NCI-H128 (cell line): ENCODE results near the gene SPG11.
"Not testable (repeated sequence)": the region's sequence is repeated elsewhere in the genome, so short reads cannot be mapped to it uniquely, and the experiment has no call there.

Experiments used
- DNase-seq: peaks from one replicate; lab custom pipeline; 2025; ENCODE audit not compliant: unreplicated experiment; lab: John Stamatoyannopoulos, UW

The SPG11 gene

DNA sequence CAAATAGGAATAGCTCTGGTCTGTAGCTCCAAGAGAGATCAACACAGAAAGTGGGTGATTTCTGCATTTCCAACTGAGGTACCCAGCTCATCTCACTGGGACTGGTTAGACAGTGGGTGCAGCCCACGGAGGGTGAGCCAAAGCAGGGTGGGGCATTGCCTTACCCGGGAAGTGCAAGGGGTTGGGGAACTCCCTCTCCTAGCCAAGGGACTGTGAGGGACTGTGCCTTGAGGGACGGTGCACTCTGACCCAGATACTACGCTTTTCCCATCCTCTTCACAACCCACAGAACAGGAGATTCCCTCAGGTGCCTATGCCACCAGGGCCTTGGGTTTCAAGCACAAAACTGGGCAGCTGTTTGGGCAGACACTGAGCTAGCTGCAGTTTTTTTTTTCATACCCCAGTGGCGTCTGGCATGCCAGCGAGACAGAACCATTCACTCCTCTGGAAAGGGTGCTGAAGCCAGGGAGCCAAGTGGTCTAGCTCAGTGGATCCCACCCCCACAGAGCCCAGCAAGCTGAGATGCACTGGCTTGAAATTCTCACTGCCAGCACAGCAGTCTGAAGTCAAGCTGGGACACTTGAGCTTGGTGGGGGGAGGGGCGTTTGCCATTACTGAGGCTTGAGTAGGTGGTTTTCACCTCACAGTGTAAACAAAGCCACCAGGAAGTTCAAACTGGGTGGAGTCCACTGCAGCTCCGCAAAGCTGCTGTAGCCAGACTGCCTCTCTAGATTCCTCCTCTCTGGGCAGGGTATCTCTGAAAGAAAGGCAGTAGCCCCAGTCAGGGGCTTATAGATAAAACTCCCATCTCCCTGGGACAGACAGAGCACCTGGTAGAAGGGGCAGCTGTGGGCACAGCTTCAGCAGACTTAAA is 19.6 kb upstream of the SPG11 start:
- DNase-seq = not testable (repeated sequence)

DNA sequence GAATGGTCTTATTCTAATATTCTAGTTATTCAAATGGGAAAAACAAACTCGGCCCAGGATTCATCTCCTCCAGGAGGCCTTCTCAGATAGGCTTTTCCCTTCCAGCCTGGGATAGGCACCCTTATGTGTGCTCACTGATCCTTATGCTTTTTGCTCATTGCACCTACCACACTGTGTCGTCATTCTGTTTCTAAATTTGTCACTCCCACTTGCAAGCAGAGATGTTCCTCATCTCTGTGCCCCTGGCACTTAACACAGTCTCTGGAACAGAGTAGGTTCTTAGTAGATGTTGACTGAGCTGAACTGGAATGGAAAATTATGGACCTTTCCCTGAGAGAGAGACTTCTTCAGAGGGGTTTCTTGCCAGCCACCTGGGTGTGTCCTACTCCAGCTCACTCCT is 18.7 kb upstream of the SPG11 start:
- DNase-seq = no peak

DNA sequence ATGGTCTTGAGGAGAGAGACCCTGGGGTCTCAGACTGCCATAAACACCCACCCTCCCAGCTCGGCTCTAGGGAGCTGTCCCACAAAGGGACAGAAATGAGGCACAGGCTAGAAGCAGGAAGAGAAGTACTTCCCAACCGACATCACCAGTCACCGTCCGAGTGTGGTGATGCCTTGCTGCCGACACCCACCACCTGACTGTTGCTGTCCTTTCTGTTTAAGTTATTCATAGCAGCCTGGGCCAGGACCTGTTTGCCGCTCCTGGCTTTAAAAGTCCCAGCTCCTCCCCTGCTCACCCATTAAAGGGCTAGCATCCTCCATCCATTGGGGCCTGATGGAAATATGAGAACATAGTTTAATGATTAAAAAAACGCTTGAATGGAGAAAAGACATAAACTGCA is 13.2 kb upstream of the SPG11 start:
- no peak for DNase-seq

DNA sequence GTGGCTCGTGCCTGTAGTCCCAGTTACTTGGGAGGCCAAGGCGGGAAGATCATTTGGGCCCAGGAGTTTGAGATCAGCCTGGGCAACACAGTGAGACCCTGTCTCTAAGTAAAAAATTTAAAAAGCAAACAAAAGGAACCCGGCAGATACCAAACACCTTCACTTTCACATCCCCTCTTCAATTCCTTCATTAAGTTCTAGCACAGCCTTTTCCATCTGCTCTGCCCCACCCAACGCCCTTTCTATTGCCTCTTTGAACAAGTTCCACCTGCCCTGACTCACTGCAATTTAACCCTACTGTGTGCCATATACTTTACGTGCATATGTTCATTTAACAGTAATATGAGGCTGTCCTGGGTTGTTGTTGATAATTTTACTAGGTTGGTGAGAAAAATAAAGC is 12.4 kb upstream of the SPG11 start:
- DNase-seq = no peak

DNA sequence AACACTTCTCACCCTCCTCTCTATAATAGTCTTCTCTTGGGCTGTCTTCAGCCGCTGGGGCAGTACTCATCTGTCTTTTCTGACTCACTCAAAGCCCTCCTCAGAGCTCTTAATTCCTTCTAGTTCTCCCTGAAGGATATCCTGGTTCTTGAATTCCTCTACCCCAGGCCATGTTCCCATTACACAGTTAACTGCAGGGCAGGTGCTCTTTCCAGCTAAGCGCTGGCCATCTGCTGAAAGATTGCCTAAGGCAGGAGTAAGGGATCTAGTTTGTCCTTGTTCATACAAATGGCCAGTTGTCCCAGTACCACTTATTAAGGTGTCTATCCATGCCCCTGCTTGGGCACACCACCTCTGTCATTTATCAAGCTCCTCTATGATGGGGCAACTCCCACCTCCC is 10.2 kb upstream of the SPG11 start:
- no peak for DNase-seq

DNA sequence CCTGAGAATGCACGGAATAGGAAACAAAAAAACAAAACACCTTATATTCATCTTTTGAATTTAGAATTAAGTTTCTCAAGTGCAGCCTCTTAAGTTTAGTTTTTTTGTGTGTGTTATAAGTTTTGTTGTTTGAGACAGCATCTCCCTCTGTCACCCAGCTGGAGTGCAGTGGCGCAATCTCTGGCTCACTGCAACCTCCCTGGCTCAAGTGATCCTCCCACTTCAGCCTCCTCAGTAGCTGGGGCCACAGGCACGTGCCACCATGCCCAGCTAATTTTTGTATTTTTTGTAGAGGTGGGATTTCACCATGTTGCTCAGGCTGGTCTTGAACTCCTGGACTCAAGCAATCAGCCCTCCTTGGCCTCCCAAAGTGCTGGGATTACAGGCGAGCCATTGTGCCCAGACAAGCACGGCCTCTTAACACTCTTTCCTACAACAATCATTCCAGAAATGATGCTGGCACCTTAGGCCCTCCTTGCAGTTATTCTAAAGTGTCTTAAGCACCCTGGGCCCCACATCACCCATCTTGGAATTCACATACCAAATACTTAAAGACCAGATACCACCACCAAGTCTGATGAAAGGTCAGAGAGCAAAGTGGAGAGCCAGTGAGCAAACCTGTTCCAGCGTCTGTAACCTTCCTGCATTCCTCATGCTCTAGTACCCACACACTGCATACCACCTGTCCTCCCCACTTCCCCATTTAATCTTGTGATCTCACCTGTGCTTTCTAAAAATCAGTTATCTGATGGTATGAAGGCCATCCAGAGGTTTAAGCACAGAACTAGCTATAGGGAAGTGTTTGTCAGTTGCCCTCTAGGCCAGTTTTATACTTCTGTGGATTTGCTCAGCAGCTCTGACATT is 6.9 kb upstream of the SPG11 start:
- no peak for DNase-seq

DNA sequence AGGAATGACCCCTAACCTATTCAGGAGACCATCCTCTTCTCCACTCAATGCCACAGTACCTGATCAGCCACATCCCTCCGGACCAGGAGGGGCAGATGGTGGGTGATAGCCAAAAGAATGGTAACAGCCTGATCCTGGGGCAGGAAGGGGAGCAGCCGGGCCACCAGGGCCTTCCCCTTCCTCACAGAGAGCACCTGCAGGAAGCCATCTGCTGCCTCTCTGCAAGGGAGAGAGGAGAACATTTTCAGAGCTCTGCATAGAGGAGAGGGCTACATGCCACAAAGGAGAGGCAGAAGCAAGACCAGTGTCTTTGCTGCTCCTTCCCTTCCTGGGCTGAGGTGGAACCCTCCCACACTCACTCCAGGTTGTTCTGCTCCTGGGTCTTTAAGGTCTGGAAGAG is 5.5 kb upstream of the SPG11 start:
- DNase-seq = no peak

DNA sequence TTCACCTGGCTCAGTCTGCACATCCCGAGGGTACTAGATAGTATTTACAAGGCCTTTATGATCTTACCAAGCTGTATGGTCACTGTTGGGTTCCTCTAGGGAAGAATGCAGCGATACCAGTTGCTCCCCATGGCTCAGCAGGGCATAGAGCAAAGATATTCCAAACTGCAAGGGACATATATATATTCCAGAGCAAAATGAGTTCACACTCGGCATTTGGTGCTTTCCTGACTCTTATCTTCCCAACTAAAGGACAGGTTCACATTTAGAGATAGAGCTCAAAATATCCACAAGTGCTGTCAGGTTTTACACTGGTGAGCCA is 3.5 kb upstream of the SPG11 start:
- no peak for DNase-seq

DNA sequence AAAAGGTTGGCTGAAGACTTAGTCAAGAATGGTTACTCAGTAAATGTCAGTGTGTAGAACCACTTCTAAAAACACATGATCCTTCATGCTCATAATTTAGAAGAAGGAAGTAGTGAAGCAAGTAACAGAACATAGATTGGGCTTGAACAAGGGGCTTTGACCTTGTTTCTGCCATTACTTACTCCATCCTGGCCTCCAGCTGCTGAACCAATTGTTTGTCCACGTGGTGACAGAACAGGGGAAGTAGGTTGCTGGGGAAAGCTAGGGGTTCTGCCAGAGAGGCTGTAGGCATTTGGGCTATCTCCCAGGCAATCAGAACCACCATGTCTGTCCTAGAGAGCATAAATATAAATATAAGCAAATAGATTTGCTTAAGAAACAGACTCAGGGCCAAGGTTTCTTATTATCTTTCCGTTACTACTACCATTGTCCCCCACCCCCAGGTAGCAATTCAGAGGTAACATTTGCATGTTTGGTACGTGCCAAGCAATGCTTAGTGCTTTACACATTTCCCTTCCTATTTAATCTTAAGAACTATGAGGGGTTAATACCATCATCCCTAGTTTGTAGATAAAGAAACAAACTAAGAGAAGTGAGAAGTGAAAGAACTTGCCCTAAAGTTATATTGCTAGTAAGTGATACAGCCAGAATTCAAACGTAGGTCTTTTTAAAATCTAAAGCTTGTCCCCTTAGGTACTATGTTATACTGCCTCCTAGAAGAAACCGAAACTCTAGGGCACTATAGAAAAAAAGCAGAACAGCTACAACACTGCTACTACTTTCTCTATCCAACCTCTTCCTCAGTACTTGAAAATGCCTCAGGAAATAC is 3.0 kb upstream of the SPG11 start:
- DNase-seq = no peak

DNA sequence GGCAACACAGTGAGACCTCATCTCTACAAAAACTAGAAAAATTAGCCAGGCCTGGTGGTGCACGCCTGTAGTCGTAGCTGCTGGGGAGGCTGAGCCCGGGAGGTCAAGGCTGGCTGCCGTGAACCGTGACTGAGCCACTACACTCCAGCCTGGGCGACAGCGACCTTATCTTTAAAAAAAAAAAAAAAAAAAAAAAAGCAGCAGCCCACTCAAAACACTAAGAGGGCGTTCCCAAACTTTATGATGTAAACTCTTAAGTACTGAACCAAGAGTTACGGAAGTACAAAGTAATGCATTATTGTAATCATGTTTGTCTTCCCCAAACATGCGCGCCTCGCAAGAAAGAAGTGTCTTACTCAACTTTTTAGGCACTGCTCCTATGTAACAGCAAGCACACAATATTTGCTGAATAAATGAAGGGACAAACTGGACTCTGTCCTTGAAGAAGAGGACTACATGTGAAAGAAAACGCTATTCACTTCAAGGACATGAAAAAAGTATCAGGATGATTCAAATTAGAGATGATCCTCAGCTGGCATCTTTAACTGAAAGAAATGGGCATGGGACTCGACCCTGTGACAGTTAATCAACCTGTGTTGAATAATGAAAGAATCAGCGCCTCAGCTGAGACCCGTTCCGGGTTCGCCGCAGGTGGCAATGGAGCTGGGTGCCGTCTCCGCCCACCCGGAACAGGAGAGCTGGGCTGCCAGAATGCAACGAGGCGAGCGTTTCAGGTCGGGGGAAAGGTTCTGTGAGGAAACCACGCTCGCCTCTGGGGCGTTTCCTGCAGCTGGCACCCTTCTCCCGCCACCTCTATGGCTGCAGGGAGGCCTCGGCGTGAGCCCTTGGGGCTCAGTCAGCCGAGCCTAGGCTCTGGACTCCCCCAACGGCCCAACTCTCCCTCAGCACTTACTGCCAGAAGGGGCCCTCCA is 718 bp downstream of the SPG11 start:
- no peak for DNase-seq

DNA sequence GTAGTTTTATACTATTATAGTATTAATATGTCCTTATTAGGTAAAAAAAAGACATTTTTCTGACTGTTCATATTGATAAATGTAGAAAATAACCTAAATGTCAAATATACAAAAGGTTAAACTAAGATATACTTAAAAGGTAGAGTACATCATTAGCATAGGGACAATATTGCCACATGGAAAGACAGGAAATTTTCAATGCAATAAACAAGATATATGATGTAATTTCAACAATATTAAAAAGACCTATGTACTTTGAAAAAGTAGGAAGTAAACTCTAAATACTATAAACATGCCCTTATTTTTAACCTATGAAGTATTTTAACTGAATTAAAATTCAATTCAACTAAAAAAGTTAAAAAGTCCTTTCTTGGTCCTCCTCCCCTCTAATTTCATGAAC is 1.9 kb downstream of the SPG11 start:
- DNase-seq = no peak

DNA sequence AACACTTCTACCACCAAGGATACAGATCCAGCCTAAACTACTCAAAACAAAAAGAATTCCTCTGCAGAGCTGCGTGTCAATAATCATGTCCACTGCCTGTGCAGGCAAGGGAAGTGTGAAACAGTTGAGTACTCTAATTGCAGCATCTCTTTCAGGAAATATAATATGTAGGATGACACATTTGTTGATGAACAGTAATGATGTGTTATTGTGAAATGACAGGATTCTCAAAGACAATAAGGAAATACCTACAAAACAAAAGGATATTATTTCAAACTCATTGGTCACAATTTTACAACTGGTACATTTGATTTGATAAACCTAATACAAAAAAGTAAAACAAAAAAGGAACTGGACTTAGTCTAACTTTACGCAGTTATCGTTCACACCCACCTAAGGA is 4.4 kb downstream of the SPG11 start:
- DNase-seq = no peak

DNA sequence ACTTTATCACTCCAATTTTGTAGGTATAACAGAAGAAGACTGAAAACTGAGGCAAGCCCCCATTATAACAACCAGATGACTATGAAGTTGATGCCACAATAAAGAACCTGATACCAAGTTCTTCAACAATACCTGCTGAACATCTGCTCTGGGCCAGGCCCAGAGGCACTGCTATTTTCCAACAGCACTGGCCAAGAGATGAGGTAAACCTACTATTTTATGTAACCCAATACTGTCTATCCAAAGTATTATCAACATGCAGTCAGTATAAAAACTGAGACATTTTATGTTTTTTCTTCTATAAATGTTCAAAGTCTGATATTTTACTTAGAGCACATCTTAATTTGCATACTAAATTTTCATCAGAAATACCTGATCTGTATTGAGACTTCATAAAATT is 6.1 kb downstream of the SPG11 start:
- DNase-seq = no peak

DNA sequence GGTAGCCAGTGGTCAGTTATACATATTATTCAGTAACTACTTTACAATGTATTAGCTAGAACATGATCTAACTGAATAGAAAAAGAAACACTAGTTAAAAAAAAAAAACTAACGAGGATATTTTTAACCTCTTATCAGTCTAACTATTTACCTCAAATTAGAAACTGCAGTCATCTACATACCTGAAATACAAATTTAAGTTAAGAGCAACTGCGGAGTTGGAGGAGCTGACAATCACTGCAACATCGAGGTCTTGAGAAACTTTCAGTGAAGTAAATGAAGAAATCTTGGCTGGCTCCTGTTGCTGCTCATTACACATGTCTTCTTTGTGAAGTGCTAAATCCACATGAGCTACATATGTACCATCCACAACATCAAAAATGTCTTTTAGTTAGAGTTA is 6.5 kb downstream of the SPG11 start:
- DNase-seq = no peak

DNA sequence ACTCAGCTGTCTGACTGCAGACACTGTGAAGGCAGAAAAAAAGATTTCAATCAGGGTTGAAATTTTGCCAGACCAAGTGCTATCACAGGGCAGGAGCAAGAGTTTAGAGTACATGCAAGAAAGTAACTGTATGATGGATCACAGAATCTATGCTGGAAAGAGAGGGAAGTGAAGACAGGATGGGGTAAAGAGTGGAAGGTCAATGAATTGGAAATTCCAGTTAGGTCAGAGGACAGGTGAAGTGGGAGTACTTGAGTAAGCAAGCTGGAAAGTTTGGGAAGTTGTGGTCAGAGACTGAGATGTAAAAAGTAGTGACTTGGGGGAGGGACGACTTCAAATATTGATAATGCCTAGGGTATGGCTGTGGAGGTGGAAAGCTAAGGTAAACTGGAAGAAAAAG is 7.2 kb downstream of the SPG11 start:
- DNase-seq = no peak

DNA sequence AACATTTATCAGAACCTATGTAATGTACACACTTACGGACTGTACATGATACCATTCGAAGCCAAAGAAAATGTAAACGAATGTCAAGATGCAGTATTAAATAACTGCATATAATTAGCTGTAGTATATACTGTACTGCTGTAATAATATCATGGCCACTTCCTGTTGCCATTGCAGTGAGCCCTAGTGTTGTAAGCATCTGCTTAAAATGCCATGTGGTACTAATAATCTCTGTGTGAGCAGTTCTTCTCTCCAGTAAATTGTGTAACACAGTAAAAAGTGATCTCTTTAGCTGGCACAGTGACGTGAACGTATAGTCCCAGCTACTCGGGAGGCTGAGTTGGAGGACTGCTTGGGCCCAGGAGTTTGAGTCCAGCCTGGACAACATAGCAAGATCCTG is 8.6 kb downstream of the SPG11 start:
- no peak for DNase-seq

DNA sequence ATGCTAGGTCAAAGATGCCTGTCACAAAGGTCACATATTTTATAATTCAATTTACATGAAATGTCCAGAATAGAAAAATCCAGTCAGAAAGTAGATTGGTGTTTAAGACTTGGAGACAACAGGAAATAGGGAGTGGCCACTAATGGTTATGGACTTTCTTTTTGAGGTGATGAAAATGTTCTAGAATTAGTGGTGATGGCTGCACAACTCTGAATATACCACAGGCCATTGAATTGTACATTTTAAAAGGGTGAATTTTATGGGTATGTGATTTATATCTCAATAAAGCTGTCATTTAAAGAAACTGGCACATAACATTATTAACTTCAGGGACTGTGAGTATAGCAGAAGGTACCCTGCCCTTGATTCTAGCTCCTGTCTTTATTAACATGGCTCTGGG is 15.8 kb downstream of the SPG11 start:
- no peak for DNase-seq

DNA sequence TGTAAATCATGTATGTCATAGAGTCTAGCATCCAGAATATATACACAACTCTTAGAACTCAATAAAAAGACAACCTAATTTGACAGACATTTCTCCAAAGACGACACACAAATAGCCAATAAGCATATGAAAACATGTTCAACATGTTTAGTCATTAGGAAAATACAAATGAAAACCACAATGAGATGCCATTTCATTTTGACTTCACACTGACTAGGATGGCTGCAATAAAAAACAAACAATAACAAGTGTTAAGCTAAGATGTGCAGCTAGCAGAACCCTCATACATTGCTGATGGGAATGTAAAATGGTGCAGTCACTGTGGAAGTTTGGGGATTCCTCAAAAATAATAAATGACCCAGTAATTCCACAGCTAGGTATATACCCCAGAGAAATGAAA is 16.4 kb downstream of the SPG11 start:
- DNase-seq = no peak

DNA sequence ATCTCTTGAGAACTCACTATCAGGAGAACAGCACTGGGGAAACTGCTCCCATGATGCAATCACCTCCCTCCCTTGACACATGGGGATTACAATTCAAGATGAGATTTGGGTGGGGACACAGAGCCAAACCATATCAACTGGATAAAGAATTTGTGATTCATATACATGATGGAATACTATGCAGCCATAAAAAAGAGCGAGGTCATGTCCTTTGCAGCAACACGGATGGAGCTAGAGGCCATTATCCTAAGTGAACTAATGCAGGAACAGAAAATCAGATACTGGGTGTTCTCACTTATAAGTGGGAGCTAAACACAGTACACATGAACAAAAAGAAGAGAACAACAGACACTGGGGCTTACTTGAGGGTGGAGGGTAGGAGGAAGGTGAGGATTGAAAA is 17.0 kb downstream of the SPG11 start:
- no peak for DNase-seq

DNA sequence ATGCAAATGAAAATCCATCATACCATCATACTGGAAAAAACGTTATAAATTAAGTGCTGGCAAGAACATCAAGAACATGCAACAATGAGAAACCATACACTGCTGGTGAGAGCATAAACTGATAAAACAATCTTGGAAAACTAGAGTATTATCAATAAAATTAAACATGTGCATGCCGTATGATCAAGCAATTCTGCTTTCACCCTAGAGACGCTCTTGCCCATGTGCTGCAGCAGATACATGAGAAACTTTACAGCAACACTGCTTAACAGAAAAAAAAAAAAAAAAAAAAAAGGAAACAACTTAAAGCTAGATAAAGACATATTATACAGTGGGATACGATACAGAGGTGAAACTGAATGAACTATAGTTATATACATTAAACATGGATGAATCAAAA is 21.8 kb downstream of the SPG11 start:
- no peak for DNase-seq

DNA sequence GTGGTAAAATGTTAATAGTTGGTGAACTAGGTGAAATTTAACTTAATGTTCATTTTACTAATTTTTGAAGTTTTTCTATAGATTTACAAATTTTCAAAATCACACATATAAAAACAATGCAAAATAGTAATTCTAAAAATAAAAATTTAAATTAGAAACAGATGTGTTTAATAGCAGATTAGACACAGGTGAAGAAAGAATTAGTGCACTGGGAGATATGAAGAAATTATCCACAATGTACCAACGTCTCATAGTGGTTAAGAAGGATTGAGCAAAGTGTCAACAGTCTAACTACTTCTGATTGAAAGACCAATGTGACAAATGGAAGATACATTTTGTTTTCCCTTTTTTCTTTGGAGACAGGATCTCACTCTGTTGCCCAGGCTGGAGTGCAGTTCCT is 26.5 kb downstream of the SPG11 start:
- DNase-seq = no peak
